Measurements from ENCODE around the gene RAC2. TPM values are rescaled to one million over a fixed set of nuclear protein-coding genes. Genes with fewer than 3 reads are reported as not detected.

The RAC2 gene
- total RNA-seq, 4 donors from 2014 or later = 4.1 to 21.9 (median 7.2) TPM

DNA sequence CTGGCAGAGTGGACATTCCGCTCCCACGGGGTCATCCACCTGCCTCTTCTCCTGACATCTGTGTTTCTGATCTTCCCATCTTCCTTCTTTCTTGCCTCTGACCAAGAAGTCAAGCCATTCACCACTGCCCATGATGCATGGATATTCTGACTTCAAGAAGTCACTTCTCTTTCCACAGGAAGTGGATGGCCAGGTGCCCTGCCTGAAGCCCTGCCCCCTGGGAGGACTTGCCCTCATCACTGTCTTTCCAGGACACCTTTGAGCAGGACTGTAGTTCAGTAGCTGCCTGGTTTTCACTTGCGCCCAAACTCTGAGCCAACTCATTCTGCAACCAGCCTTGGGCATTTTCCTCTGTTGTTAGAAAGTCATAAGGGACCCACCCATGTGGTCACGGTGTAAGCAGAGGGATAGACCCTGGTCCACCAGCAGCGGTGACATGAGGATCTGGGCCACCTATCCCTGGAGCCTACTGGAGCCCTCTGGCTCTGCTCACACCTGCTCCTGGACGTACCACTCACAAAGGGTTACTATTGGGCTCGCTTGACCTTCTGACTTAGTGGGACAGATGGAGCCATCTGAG is 45.2 kb upstream of the RAC2 start:
- no peaks in the 10 kb centered on the region for H3K9me3 ChIP-seq
- no peak overlapping the region for H3K4me3 ChIP-seq
- 100% methylated on average over 3 of the region's 7 CpGs for WGBS
- no peaks in the 10 kb centered on the region for H3K36me3 ChIP-seq
- peaks cover 0 to 9% (median 5%) of the 10 kb centered on the region in 4 donors for H3K4me1 ChIP-seq
- TF ChIP-seq POLR2AphosphoS5 (IDR thresholded peaks at IDR 0.05) (no peak), EP300 (IDR thresholded peaks at IDR 0.05) (no peak), POLR2A (IDR thresholded peaks at IDR 0.05; ENCODE audit: low read depth) (no peak)
- TF ChIP-seq, protein P1, sequence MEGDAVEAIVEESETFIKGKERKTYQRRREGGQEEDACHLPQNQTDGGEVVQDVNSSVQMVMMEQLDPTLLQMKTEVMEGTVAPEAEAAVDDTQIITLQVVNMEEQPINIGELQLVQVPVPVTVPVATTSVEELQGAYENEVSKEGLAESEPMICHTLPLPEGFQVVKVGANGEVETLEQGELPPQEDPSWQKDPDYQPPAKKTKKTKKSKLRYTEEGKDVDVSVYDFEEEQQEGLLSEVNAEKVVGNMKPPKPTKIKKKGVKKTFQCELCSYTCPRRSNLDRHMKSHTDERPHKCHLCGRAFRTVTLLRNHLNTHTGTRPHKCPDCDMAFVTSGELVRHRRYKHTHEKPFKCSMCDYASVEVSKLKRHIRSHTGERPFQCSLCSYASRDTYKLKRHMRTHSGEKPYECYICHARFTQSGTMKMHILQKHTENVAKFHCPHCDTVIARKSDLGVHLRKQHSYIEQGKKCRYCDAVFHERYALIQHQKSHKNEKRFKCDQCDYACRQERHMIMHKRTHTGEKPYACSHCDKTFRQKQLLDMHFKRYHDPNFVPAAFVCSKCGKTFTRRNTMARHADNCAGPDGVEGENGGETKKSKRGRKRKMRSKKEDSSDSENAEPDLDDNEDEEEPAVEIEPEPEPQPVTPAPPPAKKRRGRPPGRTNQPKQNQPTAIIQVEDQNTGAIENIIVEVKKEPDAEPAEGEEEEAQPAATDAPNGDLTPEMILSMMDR (IDR thresholded peaks at IDR 0.05) = no peak
- H3K27me3 ChIP-seq = peaks cover 0 to 73% (median under 1%) of the 10 kb centered on the region in 4 donors
- no peak for DNase-seq (ENCODE audit: extremely low spot score)
- intact Hi-C loops (cut with DNase I) = no loop called here
- no peak overlapping the region for H3K27ac ChIP-seq (replicated peaks in 1 of 4)

DNA sequence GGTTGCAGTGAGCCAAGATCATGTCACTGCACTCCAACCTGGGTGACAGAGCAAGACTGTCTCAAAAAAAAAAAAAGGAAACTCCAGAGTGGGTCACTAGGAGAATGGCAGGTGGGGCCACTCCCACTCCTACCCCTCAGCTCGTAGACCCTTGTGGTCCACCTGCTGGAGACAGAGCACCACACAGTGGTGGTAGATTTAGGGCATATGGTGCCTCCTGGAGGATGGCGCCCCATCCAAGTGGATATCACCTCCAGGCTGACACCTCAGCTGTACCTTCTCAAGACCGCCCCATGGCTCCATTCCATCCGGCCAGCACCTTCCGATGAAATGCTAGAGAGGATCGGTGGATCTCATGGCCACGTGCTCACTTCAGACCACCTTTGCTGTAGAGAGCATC is 44.5 kb upstream of the RAC2 start:
- TF ChIP-seq POLR2A (IDR thresholded peaks at IDR 0.05; ENCODE audit: low read depth) = no peak
- WGBS = 92% methylated on average over 7 of the region's 7 CpGs
- Histone ChIP-seq H3K4me3 (no peak overlapping the region), H3K4me1 (peaks cover 0 to 9% (median 6%) of the 10 kb centered on the region in 4 donors), H3K9me3 (no peaks in the 10 kb centered on the region), H3K27me3 (peaks cover 0 to 74% (median 4%) of the 10 kb centered on the region in 4 donors), H3K27ac (replicated peaks in 1 of 4) (no peak overlapping the region), H3K36me3 (no peaks in the 10 kb centered on the region)
- intact Hi-C loops (cut with DNase I) = no loop called here
- DNase-seq (ENCODE audit: extremely low spot score) = no peak

DNA sequence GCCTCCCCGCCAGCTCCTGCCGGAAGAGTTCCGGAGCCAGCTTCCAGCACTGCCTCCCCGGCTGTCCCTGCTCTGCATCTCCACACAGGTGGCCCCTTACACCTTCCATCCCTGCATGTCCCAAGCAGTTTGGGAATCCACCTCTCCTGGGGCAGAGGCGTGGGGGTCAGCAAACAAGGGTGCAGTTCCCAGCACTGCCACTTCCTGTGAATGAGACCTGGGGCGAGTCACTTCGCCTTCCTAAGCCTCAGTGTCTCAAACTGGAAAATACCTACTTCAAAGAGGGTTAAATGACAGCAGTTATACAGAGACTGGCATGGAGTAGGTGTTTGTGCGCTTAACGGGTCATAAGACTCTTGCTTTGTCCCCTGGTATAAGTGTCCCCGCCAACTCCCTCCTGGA is 43.5 kb upstream of the RAC2 start:
- peaks cover 0 to 9% (median 6%) of the 10 kb centered on the region in 4 donors for H3K4me1 ChIP-seq
- H3K9me3 ChIP-seq = no peaks in the 10 kb centered on the region
- H3K27ac ChIP-seq (replicated peaks in 1 of 4) = no peak overlapping the region
- H3K36me3 ChIP-seq = no peaks in the 10 kb centered on the region
- no peak for DNase-seq (ENCODE audit: extremely low spot score)
- 82% methylated on average over 7 of the region's 10 CpGs for WGBS
- TF ChIP-seq POLR2AphosphoS5 (IDR thresholded peaks at IDR 0.05) = no peak
- TF ChIP-seq, protein P1 (IDR thresholded peaks at IDR 0.05) = no peak
- TF ChIP-seq POLR2A (IDR thresholded peaks at IDR 0.05; ENCODE audit: low read depth) = no peak
- no peak for TF ChIP-seq EP300 (IDR thresholded peaks at IDR 0.05)
- intact Hi-C loops (cut with DNase I) = no loop called here
- H3K4me3 ChIP-seq = no peak overlapping the region
- peaks cover 0 to 74% (median 4%) of the 10 kb centered on the region in 4 donors for H3K27me3 ChIP-seq

DNA sequence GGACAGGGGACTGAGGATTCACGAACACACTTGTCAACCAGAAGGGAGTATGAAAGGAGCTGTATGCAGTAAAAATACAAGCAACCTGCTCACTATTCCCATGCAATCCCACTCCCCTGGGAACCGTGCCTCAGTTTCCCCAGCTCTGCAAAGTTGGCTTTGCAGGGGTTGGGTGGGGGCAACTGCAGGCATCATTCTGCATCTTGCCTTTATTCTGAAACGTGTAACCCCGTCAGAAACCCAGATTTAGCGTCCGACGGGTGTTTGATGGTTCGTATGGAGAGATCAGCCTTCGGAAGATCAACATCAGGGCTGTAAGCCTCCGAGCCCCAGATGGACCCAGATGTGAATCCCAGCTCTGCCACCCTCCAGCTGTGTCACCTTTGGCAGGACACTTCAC is 41.9 kb upstream of the RAC2 start:
- Histone ChIP-seq H3K27me3 (peaks cover 0 to 78% (median 4%) of the 10 kb centered on the region in 4 donors), H3K36me3 (no peaks in the 10 kb centered on the region), H3K4me3 (no peak overlapping the region), H3K27ac (replicated peaks in 1 of 4) (no peak overlapping the region), H3K4me1 (peaks cover 0 to 9% (median 6%) of the 10 kb centered on the region in 4 donors), H3K9me3 (no peaks in the 10 kb centered on the region)
- TF ChIP-seq, protein P1 (IDR thresholded peaks at IDR 0.05) = no peak
- TF ChIP-seq POLR2A (IDR thresholded peaks at IDR 0.05; ENCODE audit: low read depth) (no peak), POLR2AphosphoS5 (IDR thresholded peaks at IDR 0.05) (no peak), EP300 (IDR thresholded peaks at IDR 0.05) (no peak)
- 88% methylated on average over 10 of the region's 10 CpGs for WGBS
- no peak for DNase-seq (ENCODE audit: extremely low spot score)
- intact Hi-C loops (cut with DNase I) = no loop called here

DNA sequence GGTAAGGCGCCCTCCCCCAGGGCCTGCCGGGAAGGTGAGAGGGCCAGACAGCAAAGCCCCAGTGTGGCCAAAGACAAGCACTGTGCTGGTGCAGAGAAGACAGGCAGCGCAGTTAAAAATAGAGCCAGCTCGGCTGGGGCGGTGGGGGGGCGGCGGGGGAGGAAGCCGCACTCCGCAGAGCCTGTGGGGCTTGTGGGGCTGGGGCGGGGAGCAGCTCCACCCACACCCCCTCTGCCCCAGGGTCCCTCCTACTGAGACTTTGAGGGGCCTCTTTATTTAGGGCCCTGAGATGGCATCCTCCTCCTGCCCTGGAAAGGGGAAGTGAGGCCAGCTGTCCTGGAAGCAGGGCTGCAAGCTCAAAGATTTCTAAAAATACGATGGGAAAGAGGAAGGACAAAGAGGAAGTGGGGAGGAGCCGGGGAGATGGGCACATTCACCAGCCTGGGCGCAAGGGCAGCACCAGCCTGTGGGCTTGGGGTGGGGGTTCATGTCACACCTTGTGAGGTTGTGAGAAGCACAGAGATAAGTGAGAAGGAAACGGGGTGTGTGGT is 40.8 kb upstream of the RAC2 start:
- peak in 1 of 2 donors; percentile 26 for TF ChIP-seq POLR2AphosphoS5 (IDR thresholded peaks at IDR 0.05)
- TF ChIP-seq EP300 (IDR thresholded peaks at IDR 0.05) = no peak
- peak overlapping the region; percentile 32 to 54 (median 41) for H3K4me3 ChIP-seq
- peaks cover 0 to 87% (median 4%) of the 10 kb centered on the region in 4 donors for H3K27me3 ChIP-seq
- intact Hi-C loops (cut with DNase I) = no loop called here
- no peaks in the 10 kb centered on the region for H3K9me3 ChIP-seq
- H3K4me1 ChIP-seq = peaks cover 0 to 9% (median 3%) of the 10 kb centered on the region in 4 donors
- DNase-seq (ENCODE audit: extremely low spot score) = no peak
- H3K27ac ChIP-seq (replicated peaks in 1 of 4) = peak overlapping the region in 2 of 4 donors; percentile 48 to 62
- WGBS = 20% methylated on average over 14 of the region's 14 CpGs
- no peaks in the 10 kb centered on the region for H3K36me3 ChIP-seq

All from esophagus muscularis mucosa (tissue), 4 donors.